Loucy (cell line): ENCODE measurements around the gene CDK6.

ENCODE experiments used
- H2AFZ ChIP-seq: fragments of 200-600 bp; sonication (generic); 2 replicates; pipeline ENCODE4 v1.6.0; 2016; ENCODE audit warnings: antibody characterized with exemption, mild to moderate bottlenecking, low read length, moderate library complexity
- H3F3A ChIP-seq: fragments of 200-600 bp; 2 replicates; pipeline ENCODE4 v1.6.0; 2016; ENCODE audit warnings: antibody characterized with exemption, low read depth, mild to moderate bottlenecking
- H3K27me3 ChIP-seq: fragments of 200-600 bp; sonication (generic); 2 replicates; pipeline ENCODE4 v1.6.1; 2014; ENCODE audit warnings: low read length, mild to moderate bottlenecking; ENCODE audit not compliant: insufficient read depth, poor library complexity, severe bottlenecking
- H3K36me3 ChIP-seq: fragments of 200-600 bp; sonication (generic); 2 replicates; pipeline ENCODE4 v1.6.1; 2016; ENCODE audit warnings: low read length; ENCODE audit not compliant: insufficient read depth
- H3K4me1 ChIP-seq: fragments of 200-600 bp; sonication (generic); 2 replicates; pipeline ENCODE4 v1.5.1; 2014; ENCODE audit warnings: low read length, mild to moderate bottlenecking; ENCODE audit not compliant: insufficient read depth, poor library complexity, severe bottlenecking
- H3K4me2 ChIP-seq: fragments of 200-600 bp; sonication (generic); 2 replicates; pipeline ENCODE4 v1.6.0; 2014; ENCODE audit warnings: antibody characterized with exemption, low read length, low read depth, mild to moderate bottlenecking; ENCODE audit not compliant: poor library complexity, severe bottlenecking
- H3K4me3 ChIP-seq: fragments of 200-600 bp; sonication (generic); 2 replicates; pipeline ENCODE4 v1.5.1; 2014; ENCODE audit warnings: low read length, mild to moderate bottlenecking, mixed read lengths; ENCODE audit not compliant: poor library complexity, severe bottlenecking
- H3K79me2 ChIP-seq: fragments of 200-600 bp; sonication (generic); 2 replicates; pipeline ENCODE4 v1.6.1; 2014; ENCODE audit warnings: low read length; ENCODE audit not compliant: insufficient read depth
- H3K9ac ChIP-seq: fragments of 200-600 bp; sonication (generic); 2 replicates; pipeline ENCODE4 v1.6.0; 2014; ENCODE audit warnings: mild to moderate bottlenecking, low read depth, low read length, moderate library complexity; ENCODE audit not compliant: poor library complexity, severe bottlenecking
- H3K9me2 ChIP-seq: fragments of 200-600 bp; sonication (generic); replicated peaks from 2 replicates; pipeline ENCODE4 v1.6.1; 2016; ENCODE audit warnings: low read depth, low read length, mixed read lengths
- H3K9me3 ChIP-seq: fragments of 200-600 bp; sonication (generic); 2 replicates; pipeline ENCODE4 v1.6.1; 2014; ENCODE audit warnings: mild to moderate bottlenecking, antibody characterized with exemption, low read length, low read depth; ENCODE audit not compliant: insufficient read depth
- H4K20me1 ChIP-seq: fragments of 200-600 bp; sonication (generic); 2 replicates; pipeline ENCODE4 v1.6.0; 2014; ENCODE audit warnings: antibody characterized with exemption, low read length, mild to moderate bottlenecking; ENCODE audit not compliant: insufficient read depth, poor library complexity, severe bottlenecking
- CTCF ChIP-seq: fragments of 200-600 bp; sonication (generic); conservative IDR thresholded peaks from 2 replicates; pipeline ENCODE4 v1.5.1; 2014; ENCODE audit warnings: mild to moderate bottlenecking, antibody characterized with exemption, low read length
- EZH2phosphoT487 ChIP-seq: fragments of 200-600 bp; IDR thresholded peaks from 2 replicates; pipeline ENCODE4 v1.6.1; 2018; ENCODE audit warnings: antibody characterized with exemption, mild to moderate bottlenecking, moderate library complexity, borderline replicate concordance

Gene CDK6

DNA sequence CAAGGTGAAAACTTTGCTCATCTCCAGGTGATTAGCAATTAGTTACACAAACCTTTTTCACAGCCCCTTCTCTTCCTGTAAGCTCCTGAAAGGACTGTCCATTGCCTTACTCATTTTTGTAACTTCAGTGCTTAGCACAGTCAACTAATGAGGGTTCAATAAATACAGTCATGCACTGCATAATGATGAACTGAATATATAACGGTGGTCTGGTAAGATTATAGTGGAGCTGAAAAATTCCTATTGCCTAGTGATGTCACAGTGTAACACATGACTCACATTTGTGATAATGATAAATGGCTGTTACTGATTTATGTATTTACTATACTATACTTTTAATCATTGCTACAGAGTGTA lies 233.3 kb downstream of the CDK6 start:
- Histone ChIP-seq H3K36me3 (peaks cover 20% of the 10 kb centered on the region; the same call in 1 of the 2 replicates), H3K27me3 (no peaks in the 10 kb centered on the region), H3K4me3 (no peak overlapping the region), H3F3A (peaks cover 15% of the 10 kb centered on the region; the same call in 1 of the 2 replicates), H4K20me1 (no peaks in the 10 kb centered on the region), H3K9me2 (no peaks in the 10 kb centered on the region), H3K4me1 (no peaks in the 10 kb centered on the region), H3K4me2 (no peak overlapping the region), H3K9me3 (no peaks in the 10 kb centered on the region), H3K79me2 (no peaks in the 10 kb centered on the region), H2AFZ (no peak overlapping the region), H3K9ac (no peak overlapping the region)
- TF ChIP-seq EZH2phosphoT487 (no peak), CTCF (no peak)

DNA sequence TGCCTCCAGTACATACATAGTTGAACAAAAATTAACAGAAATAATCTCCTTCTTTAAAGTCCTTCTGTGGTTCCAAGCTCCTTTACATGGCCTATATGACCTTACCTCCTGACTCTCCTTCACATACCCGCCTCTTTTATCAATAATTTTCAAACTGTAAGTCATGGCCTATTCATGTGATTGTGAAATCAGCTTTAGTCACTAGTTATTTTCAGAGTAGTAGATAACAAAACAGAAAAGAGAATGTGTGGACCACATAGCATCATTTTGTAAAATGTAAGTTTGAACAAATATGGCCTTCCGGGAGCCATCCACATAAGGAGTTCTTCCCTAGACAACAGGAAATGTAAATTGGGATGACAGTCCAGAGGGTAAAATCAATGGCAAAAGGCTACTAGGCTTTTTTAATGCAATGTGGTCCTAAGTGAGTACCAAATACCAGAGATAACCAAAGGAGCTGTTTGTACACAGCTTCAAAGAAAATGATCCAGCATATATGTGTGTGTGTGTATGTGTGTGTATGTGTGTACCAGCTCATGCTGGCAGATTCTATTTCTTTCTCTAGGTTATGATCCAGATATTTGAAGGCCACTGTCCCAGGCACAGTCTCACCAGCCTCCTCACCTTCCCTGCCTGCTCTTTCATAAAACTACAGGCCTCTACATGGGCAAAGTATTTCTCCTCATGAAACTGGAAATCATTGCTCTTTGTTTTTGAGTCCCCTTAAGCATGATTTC lies 233.9 kb downstream of the CDK6 start:
- Histone ChIP-seq H3K9ac (no peak overlapping the region), H3F3A (peaks cover 13% of the 10 kb centered on the region; the same call in 1 of the 2 replicates), H3K9me2 (no peaks in the 10 kb centered on the region), H4K20me1 (no peaks in the 10 kb centered on the region), H3K9me3 (no peaks in the 10 kb centered on the region), H3K4me1 (no peaks in the 10 kb centered on the region), H3K4me2 (no peak overlapping the region), H3K4me3 (no peak overlapping the region), H3K27me3 (no peaks in the 10 kb centered on the region), H3K36me3 (peaks cover 15% of the 10 kb centered on the region; the same call in 1 of the 2 replicates), H2AFZ (no peak overlapping the region), H3K79me2 (no peaks in the 10 kb centered on the region)
- no peak for TF ChIP-seq CTCF
- TF ChIP-seq EZH2phosphoT487, result no peak

DNA sequence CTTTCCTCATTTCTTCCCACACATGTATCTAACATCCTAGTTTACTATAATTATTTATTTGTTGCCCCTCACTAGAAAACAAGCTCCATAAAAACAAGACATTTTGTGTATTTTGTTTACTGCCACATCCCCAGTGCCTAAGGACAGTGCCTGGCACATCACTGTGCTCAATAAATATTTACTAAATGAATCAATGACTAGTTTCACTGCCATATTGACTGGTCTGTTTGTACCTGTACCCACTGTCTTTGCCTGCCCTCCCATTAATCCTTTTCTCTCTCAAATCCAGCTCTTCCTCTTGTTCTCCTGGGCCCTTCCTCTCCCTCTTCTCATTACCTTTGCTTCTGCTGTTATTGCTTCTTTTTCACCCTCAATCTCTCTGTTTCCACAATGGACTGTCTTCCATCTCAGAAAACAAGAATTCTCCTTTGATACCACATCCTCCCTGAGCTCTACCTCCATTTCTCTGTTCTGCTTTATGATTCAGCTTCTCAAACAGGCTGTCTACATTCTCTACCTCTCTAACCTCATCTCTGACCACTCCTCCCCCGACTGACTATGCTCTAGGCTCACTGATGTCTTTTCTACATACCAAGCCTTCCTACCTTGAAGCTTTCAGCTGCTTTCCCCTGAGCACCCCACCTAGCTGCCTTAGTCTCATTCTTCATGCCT lies 237.9 kb downstream of the CDK6 start:
- Histone ChIP-seq H3K79me2 (no peaks in the 10 kb centered on the region), H3K9ac (no peak overlapping the region), H3K36me3 (no peaks in the 10 kb centered on the region), H3K4me3 (no peak overlapping the region), H3K4me1 (no peaks in the 10 kb centered on the region), H3K9me3 (no peaks in the 10 kb centered on the region), H4K20me1 (no peaks in the 10 kb centered on the region), H3K4me2 (no peak overlapping the region), H2AFZ (no peak overlapping the region), H3K27me3 (no peaks in the 10 kb centered on the region), H3F3A (no peaks in the 10 kb centered on the region), H3K9me2 (no peaks in the 10 kb centered on the region)
- TF ChIP-seq CTCF (no peak), EZH2phosphoT487 (no peak)
